HepG2 (cell line): ENCODE measurements around the gene ANAPC1. TPM values are rescaled to one million over a fixed set of nuclear protein-coding genes. Genes with fewer than 3 reads are reported as not detected.

Experiments
- GABPB1 ChIP-seq: IDR thresholded peaks from 2 replicates; pipeline ENCODE4 v1.6.1; 2016; ENCODE audit warnings: mild to moderate bottlenecking, missing genetic modification reagents, moderate library complexity, missing compliant biosample characterization
- HDAC6 ChIP-seq: fragments of 200-600 bp; sonication (generic); IDR thresholded peaks from 2 replicates; pipeline ENCODE4 v1.7.0; 2017; ENCODE audit warnings: mild to moderate bottlenecking, antibody characterized with exemption, low read length, low read depth
- KDM6A ChIP-seq: IDR thresholded peaks from 2 replicates; pipeline ENCODE4 v1.6.1; 2016; ENCODE audit warnings: low read depth
- KLF12 ChIP-seq: sonication (generic); formaldehyde crosslinking; IDR thresholded peaks from 2 replicates; pipeline ENCODE4 v1.4.0; 2020; ENCODE audit warnings: missing genetic modification reagents, borderline replicate concordance
- NFE2L2 ChIP-seq: fragments of 150-350 bp; IDR thresholded peaks from 2 replicates; pipeline ENCODE4 v1.6.1; 2014; ENCODE audit warnings: low read length
- NFIC ChIP-seq: IDR thresholded peaks from 2 replicates; pipeline ENCODE4 v1.6.1; 2012; ENCODE audit warnings: mild to moderate bottlenecking, low read length, inconsistent platforms
- NFRKB ChIP-seq: fragments of 450-650 bp; IDR thresholded peaks from 2 replicates; pipeline ENCODE4 v1.6.1; 2017
- ZNF232 ChIP-seq: sonication (generic); formaldehyde crosslinking; IDR thresholded peaks from 2 replicates; pipeline ENCODE4 v1.4.0; 2020; ENCODE audit warnings: missing genetic modification reagents, borderline replicate concordance
- ZNF546 ChIP-seq: sonication (generic); formaldehyde crosslinking; conservative IDR thresholded peaks from 2 replicates; pipeline ENCODE4 v1.8.1; 2023; ENCODE audit warnings: mild to moderate bottlenecking, missing genetic modification reagents
- polyA plus RNA-seq, 8 experiments: library from polyadenylated mRNA; depleted of rRNA in 3 of 8; stranded (reverse) in 7 of 8; unstranded in 1 of 8; fragments of >200 nt; fragmentation: Illumina TruSeq in 4 of 8; extraction: Trizol in 4 of 8; gene quantifications; 2 replicates each; pipeline versions ENCODE4 v1.2.1 to v1.2.3, GENCODE V29; 2011 to 2016; ENCODE audit warnings: low read depth in 4 of 8, missing spikeins in 1 of 8, mixed read lengths in 1 of 8; ENCODE audit not compliant: insufficient read depth in 1 of 8
- total RNA-seq, 5 experiments: library from RNA; depleted of rRNA; stranded (reverse); fragments of >200 nt; fragmentation: Illumina TruSeq; extraction: Trizol; gene quantifications; 2 replicates each; pipeline ENCODE4 v1.2.3, GENCODE V29; 2016; ENCODE audit warnings: low read depth in 1 of 5
- TF ChIP-seq, protein P1 (sequence below): sonication (generic); formaldehyde crosslinking; IDR thresholded peaks from 2 replicates; pipeline ENCODE4 v1.4.0; 2020; ENCODE audit warnings: mild to moderate bottlenecking, missing genetic modification reagents, borderline replicate concordance
- TF ChIP-seq, protein P2 (sequence below): sonication (generic); formaldehyde crosslinking; IDR thresholded peaks from 2 replicates; pipeline ENCODE4 v1.5.0; 2020; ENCODE audit warnings: mild to moderate bottlenecking, missing genetic modification reagents
- TF ChIP-seq, protein P3 (sequence below): sonication (generic); formaldehyde crosslinking; IDR thresholded peaks from 2 replicates; pipeline ENCODE4 v1.4.0; 2020; ENCODE audit warnings: missing genetic modification reagents
- TF ChIP-seq, protein P4 (sequence below): sonication (generic); formaldehyde crosslinking; IDR thresholded peaks from 2 replicates; pipeline ENCODE4 v1.8.1; 2023; ENCODE audit warnings: mild to moderate bottlenecking, moderate library complexity, missing genetic modification reagents
- TF ChIP-seq, protein P5 (sequence below): sonication (generic); formaldehyde crosslinking; IDR thresholded peaks from 2 replicates; pipeline ENCODE4 v1.4.0; 2020; ENCODE audit warnings: missing genetic modification reagents

ANAPC1 gene
- total and polyA plus RNA-seq, 2 of the 13 experiments (the other 11 are each of a cell fraction or from before 2014, with no cell fraction given) = 50.0 to 89.7 TPM

DNA sequence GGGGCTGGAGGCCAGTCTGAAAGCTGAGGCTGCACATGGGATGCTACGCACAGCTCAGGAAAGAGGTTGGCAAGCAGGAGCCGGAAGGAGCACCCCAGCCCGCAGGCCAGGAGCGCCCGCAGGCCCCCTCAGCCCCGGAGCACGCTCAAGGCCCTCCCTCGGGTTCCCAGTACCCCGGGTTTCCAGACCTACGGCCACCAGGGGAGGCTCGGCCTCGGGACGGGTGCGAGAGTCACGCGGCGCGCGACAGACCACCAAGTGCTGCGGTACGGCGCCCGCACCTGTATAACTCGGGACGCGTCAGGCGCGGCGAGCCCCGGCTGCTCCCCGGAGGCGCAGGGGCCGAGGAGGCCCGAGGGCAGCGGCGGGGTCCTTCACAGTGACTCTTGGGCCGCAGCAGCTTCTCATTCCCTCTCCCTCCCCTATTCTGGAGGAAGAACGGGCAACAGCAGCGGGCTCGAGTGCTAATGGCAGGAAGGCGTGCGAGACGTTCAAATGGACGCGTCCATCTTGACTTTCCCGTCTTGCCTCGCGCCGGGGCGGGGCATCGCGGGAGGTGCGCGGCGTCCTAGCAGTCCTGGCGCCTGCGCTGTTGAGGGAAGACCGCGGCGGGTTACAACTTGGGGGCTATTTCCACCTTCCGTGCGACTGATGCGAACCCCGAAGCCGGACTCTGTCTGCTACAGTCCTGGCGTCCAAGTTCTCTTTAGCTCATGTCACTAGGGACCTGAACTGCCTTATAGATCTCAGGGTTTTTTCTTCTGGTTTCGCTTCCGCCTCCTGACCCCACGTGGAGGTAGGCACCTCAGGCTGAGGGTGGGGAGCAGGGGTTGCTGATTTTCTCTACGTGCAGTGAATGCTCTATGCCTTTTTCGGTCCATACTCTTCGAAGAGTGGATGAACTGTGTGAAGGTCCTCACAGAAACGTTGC lies at the start of gene ANAPC1 (continued):
- TF ChIP-seq, protein P1, sequence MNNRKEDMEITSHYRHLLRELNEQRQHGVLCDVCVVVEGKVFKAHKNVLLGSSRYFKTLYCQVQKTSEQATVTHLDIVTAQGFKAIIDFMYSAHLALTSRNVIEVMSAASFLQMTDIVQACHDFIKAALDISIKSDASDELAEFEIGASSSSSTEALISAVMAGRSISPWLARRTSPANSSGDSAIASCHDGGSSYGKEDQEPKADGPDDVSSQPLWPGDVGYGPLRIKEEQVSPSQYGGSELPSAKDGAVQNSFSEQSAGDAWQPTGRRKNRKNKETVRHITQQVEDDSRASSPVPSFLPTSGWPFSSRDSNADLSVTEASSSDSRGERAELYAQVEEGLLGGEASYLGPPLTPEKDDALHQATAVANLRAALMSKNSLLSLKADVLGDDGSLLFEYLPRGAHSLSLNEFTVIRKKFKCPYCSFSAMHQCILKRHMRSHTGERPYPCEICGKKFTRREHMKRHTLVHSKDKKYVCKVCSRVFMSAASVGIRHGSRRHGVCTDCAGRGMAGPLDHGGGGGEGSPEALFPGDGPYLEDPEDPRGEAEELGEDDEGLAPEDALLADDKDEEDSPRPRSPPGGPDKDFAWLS (CRISPR knock-in tag) = no peak
- TF ChIP-seq KLF12 (no peak; the same call in 1 of the 2 replicates), NFE2L2 (no peak), NFRKB (no peak), GABPB1 (CRISPR knock-in tag) (peak; percentile 88), KDM6A (CRISPR knock-in tag) (no peak), NFIC (no peak; the same call in 1 of the 2 replicates), ZNF232 (CRISPR knock-in tag) (peak; percentile 85), HDAC6 (no peak), ZNF546 (CRISPR knock-in tag) (0 out of 2 replicates have a peak, but pooled peaks have one; percentile 24)
- TF ChIP-seq, protein P2, sequence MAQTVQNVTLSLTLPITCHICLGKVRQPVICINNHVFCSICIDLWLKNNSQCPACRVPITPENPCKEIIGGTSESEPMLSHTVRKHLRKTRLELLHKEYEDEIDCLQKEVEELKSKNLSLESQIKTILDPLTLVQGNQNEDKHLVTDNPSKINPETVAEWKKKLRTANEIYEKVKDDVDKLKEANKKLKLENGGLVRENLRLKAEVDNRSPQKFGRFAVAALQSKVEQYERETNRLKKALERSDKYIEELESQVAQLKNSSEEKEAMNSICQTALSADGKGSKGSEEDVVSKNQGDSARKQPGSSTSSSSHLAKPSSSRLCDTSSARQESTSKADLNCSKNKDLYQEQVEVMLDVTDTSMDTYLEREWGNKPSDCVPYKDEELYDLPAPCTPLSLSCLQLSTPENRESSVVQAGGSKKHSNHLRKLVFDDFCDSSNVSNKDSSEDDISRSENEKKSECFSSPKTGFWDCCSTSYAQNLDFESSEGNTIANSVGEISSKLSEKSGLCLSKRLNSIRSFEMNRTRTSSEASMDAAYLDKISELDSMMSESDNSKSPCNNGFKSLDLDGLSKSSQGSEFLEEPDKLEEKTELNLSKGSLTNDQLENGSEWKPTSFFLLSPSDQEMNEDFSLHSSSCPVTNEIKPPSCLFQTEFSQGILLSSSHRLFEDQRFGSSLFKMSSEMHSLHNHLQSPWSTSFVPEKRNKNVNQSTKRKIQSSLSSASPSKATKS = no peak
- TF ChIP-seq, protein P3, sequence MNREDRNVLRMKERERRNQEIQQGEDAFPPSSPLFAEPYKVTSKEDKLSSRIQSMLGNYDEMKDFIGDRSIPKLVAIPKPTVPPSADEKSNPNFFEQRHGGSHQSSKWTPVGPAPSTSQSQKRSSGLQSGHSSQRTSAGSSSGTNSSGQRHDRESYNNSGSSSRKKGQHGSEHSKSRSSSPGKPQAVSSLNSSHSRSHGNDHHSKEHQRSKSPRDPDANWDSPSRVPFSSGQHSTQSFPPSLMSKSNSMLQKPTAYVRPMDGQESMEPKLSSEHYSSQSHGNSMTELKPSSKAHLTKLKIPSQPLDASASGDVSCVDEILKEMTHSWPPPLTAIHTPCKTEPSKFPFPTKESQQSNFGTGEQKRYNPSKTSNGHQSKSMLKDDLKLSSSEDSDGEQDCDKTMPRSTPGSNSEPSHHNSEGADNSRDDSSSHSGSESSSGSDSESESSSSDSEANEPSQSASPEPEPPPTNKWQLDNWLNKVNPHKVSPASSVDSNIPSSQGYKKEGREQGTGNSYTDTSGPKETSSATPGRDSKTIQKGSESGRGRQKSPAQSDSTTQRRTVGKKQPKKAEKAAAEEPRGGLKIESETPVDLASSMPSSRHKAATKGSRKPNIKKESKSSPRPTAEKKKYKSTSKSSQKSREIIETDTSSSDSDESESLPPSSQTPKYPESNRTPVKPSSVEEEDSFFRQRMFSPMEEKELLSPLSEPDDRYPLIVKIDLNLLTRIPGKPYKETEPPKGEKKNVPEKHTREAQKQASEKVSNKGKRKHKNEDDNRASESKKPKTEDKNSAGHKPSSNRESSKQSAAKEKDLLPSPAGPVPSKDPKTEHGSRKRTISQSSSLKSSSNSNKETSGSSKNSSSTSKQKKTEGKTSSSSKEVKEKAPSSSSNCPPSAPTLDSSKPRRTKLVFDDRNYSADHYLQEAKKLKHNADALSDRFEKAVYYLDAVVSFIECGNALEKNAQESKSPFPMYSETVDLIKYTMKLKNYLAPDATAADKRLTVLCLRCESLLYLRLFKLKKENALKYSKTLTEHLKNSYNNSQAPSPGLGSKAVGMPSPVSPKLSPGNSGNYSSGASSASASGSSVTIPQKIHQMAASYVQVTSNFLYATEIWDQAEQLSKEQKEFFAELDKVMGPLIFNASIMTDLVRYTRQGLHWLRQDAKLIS (CRISPR knock-in tag) = 0 out of 2 replicates have a peak, but pooled peaks have one; percentile 71
- TF ChIP-seq, protein P4, sequence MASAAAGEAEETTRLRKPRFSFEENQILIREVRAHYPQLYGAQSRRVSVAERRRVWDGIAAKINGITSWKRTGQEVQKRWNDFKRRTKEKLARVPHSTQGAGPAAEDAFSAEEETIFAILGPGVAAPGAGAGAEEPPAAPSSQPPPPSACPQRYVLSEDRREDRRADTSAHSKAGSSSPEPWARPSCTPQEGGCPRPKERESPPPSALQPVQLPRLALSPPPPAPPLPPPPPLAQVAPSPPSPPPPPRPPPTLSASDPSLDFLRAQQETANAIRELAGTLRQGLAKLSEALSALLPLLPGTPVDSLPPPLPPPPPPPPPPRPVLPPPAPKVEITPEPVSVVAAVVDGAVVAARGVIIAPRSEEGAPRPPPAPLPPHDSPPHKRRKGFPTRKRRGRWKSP (CRISPR knock-in tag) = peak; percentile 67; the same call in 1 of the 2 replicates
- TF ChIP-seq, protein P5, sequence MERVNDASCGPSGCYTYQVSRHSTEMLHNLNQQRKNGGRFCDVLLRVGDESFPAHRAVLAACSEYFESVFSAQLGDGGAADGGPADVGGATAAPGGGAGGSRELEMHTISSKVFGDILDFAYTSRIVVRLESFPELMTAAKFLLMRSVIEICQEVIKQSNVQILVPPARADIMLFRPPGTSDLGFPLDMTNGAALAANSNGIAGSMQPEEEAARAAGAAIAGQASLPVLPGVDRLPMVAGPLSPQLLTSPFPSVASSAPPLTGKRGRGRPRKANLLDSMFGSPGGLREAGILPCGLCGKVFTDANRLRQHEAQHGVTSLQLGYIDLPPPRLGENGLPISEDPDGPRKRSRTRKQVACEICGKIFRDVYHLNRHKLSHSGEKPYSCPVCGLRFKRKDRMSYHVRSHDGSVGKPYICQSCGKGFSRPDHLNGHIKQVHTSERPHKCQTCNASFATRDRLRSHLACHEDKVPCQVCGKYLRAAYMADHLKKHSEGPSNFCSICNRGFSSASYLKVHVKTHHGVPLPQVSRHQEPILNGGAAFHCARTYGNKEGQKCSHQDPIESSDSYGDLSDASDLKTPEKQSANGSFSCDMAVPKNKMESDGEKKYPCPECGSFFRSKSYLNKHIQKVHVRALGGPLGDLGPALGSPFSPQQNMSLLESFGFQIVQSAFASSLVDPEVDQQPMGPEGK (CRISPR knock-in tag) = peak; percentile 79
